Measurements from ENCODE around the gene ZFP36L1.

GRCh38 chr14:68825729-68826128 lies 32.9 kb upstream of the ZFP36L1 start:
- TF ChIP-seq, protein P1, sequence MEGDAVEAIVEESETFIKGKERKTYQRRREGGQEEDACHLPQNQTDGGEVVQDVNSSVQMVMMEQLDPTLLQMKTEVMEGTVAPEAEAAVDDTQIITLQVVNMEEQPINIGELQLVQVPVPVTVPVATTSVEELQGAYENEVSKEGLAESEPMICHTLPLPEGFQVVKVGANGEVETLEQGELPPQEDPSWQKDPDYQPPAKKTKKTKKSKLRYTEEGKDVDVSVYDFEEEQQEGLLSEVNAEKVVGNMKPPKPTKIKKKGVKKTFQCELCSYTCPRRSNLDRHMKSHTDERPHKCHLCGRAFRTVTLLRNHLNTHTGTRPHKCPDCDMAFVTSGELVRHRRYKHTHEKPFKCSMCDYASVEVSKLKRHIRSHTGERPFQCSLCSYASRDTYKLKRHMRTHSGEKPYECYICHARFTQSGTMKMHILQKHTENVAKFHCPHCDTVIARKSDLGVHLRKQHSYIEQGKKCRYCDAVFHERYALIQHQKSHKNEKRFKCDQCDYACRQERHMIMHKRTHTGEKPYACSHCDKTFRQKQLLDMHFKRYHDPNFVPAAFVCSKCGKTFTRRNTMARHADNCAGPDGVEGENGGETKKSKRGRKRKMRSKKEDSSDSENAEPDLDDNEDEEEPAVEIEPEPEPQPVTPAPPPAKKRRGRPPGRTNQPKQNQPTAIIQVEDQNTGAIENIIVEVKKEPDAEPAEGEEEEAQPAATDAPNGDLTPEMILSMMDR (conservative IDR thresholded peaks at IDR 0.05; ENCODE audit: low read depth, low read length), result no peak
- no peak for TF ChIP-seq EZH2 (IDR thresholded peaks at IDR 0.05; ENCODE audit: borderline replicate concordance, low read depth, low read length, poor library complexity, severe bottlenecking)
